Esophagus (tissue), 2 donors: ENCODE data around the gene RAP1GAP2. TPM values are rescaled to one million over a fixed set of nuclear protein-coding genes. Genes with fewer than 3 reads are reported as not detected.
"Not testable (repeated sequence)": the region's sequence is repeated elsewhere in the genome, so short reads cannot be mapped to it uniquely, and the experiment has no call there.

Source experiments
- H3K27ac ChIP-seq, 2 donors: one replicate each; pipeline ENCODE4 v1.5.1; 2013; ENCODE audit warnings: low read depth in 2 of 2, mild to moderate bottlenecking in 2 of 2, inconsistent platforms in 1 of 2, low read length in 1 of 2, moderate library complexity in 1 of 2
- H3K27me3 ChIP-seq, 2 donors: one replicate each; pipeline ENCODE4 v1.6.1; 2013; ENCODE audit warnings: low read length in 2 of 2, control low read depth in 1 of 2, mild to moderate bottlenecking in 1 of 2; ENCODE audit not compliant: insufficient read depth in 2 of 2, control insufficient read depth in 1 of 2
- H3K36me3 ChIP-seq, 2 donors: one replicate each; pipeline ENCODE4 v1.6.1; 2013; ENCODE audit warnings: low read length in 1 of 2; ENCODE audit not compliant: control insufficient read depth in 2 of 2, insufficient read depth in 2 of 2
- H3K4me1 ChIP-seq, 2 donors: one replicate each; pipeline ENCODE4 v1.6.1; 2013; ENCODE audit warnings: low read length in 1 of 2; ENCODE audit not compliant: control insufficient read depth in 2 of 2, insufficient read depth in 2 of 2
- H3K4me3 ChIP-seq, 2 donors: one replicate each; pipeline ENCODE4 v1.5.1; 2013; ENCODE audit warnings: low read length in 2 of 2, mild to moderate bottlenecking in 2 of 2, low read depth in 1 of 2, moderate library complexity in 1 of 2
- H3K9me3 ChIP-seq, 2 donors: one replicate each; pipeline ENCODE4 v1.6.1; 2013; ENCODE audit warnings: mild to moderate bottlenecking in 2 of 2, low read depth in 1 of 2, low read length in 1 of 2, moderate library complexity in 1 of 2; ENCODE audit not compliant: control insufficient read depth in 2 of 2, insufficient read depth in 1 of 2
- WGBS, 2 donors: extraction: QIAGEN DNeasy Blood & Tissue Kit; methylation state at CpG; one replicate each; pipeline ENCODE4 v1.1.7; 2013; 5-methylcytosine and 5-hydroxymethylcytosine counted together
- polyA plus RNA-seq, 2 donors: library from polyadenylated mRNA; stranded (reverse); fragments of 200-250 nt; gene quantifications; one replicate each; pipeline ENCODE4 v1.2.3, GENCODE V29; 2013
- donor health status: healthy with polysubstance abuse.
- donor health status: Bipolar disorder and iron deficiency.

The RAP1GAP2 gene
- polyA plus RNA-seq, 2 donors: 3.6 to 5.1 TPM

DNA sequence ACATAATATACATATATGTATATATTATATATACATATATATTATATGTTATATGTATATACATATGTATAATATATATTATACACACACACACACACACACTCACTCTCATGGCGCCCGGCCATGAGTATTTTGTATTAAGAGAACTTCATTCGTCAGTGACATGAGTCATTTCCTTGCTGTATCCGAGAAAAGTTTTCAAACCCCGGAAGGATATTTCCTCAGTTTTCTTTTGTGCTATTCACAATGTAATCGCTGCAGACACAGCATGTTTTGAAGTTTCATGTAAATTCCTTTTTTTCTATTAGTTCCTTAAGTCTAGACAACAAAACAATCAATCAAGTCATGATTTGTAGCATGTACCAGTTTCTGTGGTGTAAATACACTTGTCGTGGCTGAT is 233.9 kb downstream of the RAP1GAP2 start:
- Histone ChIP-seq H3K4me1 (peaks cover 0 to 2% of the 10 kb centered on the region in 2 donors), H3K27ac (peak overlapping the region in 1 of 2 donors; percentile 79), H3K4me3 (no peak overlapping the region), H3K9me3 (no peaks in the 10 kb centered on the region), H3K36me3 (peaks cover 5 to 16% of the 10 kb centered on the region in 2 donors), H3K27me3 (no peaks in the 10 kb centered on the region)
- WGBS, 2 donors: 51 to 65% methylated on average over 7 of the region's 7 CpGs

DNA sequence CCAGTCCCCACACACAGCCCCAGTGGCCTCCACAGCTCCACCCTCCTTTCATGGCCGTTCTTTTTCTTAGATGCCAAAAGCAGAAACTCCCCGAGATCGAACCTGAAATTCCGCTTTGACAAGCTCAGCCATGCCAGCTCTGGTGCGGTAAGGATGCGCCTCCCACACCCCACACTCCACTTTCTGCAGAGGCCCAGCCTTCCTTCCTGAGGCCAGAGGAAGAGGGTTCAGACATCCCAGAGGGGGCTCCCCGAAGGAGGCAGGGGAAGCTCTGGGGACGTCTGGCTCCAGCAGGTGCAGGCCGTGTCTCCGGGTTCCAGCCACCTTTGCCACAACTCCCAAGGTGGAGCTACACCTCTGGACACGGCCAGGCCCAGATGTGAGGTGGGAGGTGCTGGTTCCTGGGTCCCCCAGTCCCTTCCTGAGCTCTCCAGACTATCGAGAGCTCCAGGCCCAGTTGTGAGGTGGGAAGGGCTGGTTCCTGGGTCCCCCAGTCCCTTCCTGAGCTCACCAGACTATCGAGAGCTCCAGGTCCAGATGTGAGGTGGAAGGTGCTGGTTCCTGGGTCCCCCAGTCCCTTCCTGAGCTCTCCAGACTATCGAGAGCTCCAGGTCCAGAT is 234.7 kb downstream of the RAP1GAP2 start:
- H3K9me3 ChIP-seq, H3K4me3 ChIP-seq, H3K4me1 ChIP-seq, H3K27me3 ChIP-seq: not testable (repeated sequence)
- WGBS, 2 donors: 74 to 83% methylated on average over 14 of the region's 14 CpGs
- H3K27ac ChIP-seq: peak overlapping the region; percentile 58 to 67
- peaks cover 5 to 16% of the 10 kb centered on the region in 2 donors for H3K36me3 ChIP-seq

DNA sequence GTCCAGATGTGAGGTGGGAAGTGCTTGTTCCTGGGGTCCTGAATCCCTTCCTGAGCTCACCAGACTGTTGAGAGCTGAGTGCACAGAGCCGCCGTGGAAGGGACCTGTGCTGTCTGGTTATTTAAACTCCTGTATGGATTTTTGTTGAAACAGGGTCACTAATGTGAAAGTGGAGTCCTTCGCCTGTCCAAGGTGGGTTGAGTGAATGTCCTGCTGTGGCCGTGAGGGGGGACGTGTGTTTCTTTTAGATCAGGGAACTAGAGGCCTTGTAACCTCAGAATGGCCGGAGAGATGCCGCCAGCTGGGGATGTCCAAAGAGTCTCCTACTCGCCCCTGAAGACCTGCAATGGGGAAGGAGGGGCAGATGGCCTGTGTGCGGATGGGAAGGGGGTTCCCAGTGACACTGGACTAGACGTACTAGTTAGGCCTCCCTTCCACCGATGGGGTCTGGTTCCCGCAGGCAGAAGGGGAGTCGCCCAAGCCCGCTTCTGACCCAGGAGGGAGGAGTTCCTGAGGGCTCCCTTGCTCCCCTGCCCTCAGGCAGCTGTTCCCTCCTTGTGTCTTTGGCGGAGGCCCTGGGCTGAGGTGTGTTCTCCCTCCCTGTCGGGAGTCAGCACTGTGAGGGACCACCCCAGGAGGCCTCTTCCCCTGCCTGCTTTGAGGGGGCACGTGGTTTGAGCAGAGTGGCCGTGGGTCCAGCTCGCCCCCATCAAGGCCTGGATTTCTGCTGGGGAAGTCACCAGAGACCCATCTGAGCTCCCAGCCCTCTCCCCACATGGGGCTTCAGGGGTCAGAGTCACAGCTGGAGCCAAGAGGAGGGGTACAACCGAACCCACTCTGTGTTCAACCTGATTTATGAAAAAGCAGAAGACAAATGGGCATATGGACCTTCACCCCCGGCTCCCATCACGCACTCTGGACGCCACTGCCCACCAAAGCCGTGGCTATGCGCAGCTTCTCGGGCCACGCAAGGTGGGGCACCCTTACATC is 236.3 kb downstream of the RAP1GAP2 start:
- Histone ChIP-seq H3K4me3 (no peak overlapping the region), H3K36me3 (peaks cover 0 to 9% of the 10 kb centered on the region in 2 donors), H3K9me3 (no peaks in the 10 kb centered on the region), H3K27ac (no peak overlapping the region), H3K27me3 (no peaks in the 10 kb centered on the region), H3K4me1 (peaks cover 0 to 2% of the 10 kb centered on the region in 2 donors)
- 87 to 90% methylated on average over 27 of the region's 27 CpGs for WGBS, 2 donors

DNA sequence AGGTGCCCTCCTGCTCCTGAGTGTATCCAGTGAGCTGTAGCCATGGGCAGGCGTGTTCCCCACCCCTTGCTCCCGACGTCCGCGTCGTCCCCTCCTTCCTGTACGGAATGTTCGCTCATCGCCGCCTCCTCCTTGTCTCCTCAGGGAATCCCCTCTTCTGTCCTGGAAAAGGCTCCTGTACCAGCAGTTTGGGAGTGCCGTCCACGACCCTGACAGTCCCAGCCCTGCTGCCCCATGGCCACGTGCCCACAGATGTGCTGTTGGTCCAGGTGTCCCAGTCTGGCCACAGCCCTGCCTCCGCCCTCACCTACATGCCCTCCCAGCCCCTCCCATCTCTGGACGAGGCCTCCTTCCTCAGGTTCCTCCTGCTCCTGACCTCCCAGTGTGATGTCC is 237.0 kb downstream of the RAP1GAP2 start:
- peaks cover 0 to 9% of the 10 kb centered on the region in 2 donors for H3K36me3 ChIP-seq
- 85 to 86% methylated on average over 15 of the region's 15 CpGs for WGBS, 2 donors
- peaks cover 0 to 2% of the 10 kb centered on the region in 2 donors for H3K4me1 ChIP-seq

DNA sequence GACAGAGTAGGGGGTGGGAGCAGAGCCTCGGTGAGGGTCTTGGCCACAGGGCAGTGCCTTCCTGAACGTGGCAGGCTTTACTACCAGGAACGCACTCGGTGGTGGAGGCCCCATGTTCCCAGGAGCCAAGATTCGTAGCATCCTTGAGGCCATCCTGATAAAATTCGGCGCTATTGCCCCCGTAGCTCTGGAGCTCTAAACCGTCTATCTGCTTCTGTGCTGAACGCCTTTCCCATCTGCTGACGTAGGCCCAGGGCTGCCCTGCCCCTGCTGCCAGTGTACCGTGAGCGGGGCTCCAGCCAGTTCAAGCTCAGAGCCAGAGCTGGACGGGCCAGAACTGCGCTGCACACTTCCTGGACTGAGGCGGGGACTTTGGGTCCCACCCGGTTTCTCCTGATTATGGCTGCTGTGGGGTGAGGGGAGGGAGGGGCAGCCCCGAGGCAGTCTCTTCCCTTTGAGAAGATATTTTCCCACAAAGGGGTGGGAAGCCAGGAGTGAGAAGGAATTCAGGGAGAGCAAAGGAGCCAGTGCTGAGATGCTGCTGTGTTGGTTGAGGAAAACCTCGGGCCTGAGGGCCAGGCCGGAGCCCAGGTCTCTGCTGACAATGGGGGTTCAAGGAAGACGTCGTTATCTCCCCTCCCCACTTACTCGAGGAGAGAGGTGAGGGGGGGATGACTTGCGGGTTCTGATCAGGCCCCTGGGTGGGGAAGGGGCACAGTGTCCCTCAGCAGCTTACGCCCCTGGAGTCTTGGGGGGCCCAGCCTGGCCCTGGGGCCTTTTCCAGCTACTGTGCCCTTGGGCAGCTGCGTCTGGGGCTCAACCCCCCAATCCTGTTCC is 237.7 kb downstream of the RAP1GAP2 start:
- no peaks in the 10 kb centered on the region for H3K9me3 ChIP-seq
- no peaks in the 10 kb centered on the region for H3K27me3 ChIP-seq
- H3K4me3 ChIP-seq: no peak overlapping the region
- H3K27ac ChIP-seq: no peak overlapping the region
- WGBS, 2 donors: 77 to 80% methylated on average over 26 of the region's 26 CpGs
- peaks cover 0 to 2% of the 10 kb centered on the region in 2 donors for H3K4me1 ChIP-seq
- peaks cover 0 to 9% of the 10 kb centered on the region in 2 donors for H3K36me3 ChIP-seq

More for the DNA sequence above, 237.0 kb downstream of the RAP1GAP2 start:
- Histone ChIP-seq H3K27me3 (no peaks in the 10 kb centered on the region), H3K27ac (no peak overlapping the region), H3K9me3 (no peaks in the 10 kb centered on the region), H3K4me3 (no peak overlapping the region)

DNA sequence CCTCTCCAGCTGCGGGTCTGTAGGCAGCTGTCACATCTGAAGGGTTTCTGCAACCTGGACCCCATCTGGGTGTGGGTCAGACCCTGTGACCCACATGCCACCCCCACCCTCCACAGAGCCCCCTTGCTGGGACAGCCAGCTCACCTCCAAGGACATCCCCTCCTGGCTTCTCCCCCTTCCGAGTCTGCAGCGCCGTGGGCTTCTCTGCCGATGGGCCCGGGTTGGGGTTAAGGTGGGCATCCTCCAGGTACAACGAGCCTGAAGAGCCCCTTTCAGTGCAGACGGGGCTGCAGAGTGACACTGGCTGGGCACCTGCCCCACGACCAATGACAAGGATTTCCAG is 238.3 kb downstream of the RAP1GAP2 start:
- H3K4me1 ChIP-seq: peaks cover 0 to 2% of the 10 kb centered on the region in 2 donors
- H3K36me3 ChIP-seq: peaks cover 0 to 3% of the 10 kb centered on the region in 2 donors
- 81 to 83% methylated on average over 8 to 9 of the region's 9 CpGs for WGBS, 2 donors
- no peaks in the 10 kb centered on the region for H3K27me3 ChIP-seq
- no peak overlapping the region for H3K4me3 ChIP-seq
- no peak overlapping the region for H3K27ac ChIP-seq
- no peaks in the 10 kb centered on the region for H3K9me3 ChIP-seq

DNA sequence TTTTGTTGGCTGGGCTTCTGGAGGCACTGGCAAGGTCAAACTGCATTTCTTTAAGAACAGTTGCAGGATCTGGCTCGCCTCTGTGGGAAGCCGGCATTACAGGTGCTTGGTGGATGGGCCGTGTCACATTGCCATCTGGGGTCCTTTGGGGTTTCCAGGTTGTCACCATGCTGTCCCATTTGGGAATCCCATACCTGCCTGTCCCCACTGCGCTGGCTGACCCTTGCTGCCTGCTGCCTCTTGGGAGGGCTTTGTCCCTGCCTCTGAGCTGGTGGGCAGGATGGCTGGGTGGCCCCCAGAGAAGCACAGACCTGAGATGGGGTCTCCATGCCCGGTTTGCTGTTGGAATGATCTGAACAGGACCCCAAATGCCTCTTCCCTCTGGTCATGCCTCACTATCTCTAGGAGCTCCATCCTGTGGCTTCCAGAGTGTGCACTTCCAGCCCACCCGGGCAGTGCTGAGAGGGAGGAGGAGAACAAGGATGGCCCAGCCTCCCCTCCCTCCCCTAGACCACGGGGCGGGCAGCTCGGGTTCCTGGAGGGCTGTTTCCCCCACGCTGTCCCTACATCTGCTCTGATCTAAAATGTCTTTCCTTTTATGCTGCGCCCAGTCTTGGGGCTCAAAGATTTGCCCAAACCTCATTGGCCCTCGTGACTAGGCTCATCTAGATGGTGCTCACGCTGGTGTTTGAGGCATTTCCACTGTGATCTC is 239.2 kb downstream of the RAP1GAP2 start:
- Histone ChIP-seq H3K9me3 (no peaks in the 10 kb centered on the region), H3K4me3 (no peak overlapping the region), H3K27ac (no peak overlapping the region), H3K4me1 (peaks cover 0 to 2% of the 10 kb centered on the region in 2 donors), H3K27me3 (no peaks in the 10 kb centered on the region), H3K36me3 (peaks cover 0 to 3% of the 10 kb centered on the region in 2 donors)
- 81 to 84% methylated on average over 13 of the region's 13 CpGs for WGBS, 2 donors

DNA sequence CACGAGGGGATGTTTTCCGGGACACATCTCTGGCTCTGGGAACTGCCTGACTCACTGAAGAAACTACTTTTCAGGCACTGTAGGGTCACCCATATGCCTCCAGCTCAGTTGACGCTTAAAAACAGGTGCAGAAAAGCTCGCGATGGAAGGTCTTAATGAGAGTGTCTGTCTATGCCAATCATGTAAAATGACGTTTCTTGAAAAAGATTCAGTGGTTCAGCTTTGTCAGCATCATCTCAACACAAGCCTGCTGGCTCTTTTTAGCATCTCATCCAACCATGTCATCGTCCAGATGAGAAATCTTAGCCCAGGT is 239.7 kb downstream of the RAP1GAP2 start:
- H3K4me3 ChIP-seq: no peak overlapping the region
- no peaks in the 10 kb centered on the region for H3K9me3 ChIP-seq
- peaks cover 0 to 2% of the 10 kb centered on the region in 2 donors for H3K4me1 ChIP-seq
- peaks cover 0 to 3% of the 10 kb centered on the region in 2 donors for H3K36me3 ChIP-seq
- H3K27me3 ChIP-seq: no peaks in the 10 kb centered on the region
- no peak overlapping the region for H3K27ac ChIP-seq
- 87 to 88% methylated on average over 7 of the region's 7 CpGs for WGBS, 2 donors

DNA sequence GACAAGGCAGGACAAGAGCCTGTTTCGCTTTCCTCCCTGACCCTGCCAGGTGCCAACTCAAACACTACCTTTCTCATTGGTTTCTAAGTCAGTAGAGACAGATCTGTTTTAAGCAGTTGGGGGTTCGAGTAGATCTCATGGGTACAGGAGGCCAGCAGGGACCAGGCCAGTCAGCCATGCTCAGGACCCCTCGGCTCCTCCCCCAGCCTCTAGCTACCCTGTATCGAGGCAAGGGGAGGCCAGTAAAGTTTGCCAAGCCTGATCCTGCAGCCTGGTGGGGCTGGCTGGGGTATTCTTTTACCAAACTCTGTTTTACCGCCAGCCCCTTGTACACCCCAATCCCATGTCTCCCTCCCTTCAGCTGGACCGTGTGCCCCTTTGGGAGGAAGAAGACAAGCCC is 240.6 kb downstream of the RAP1GAP2 start:
- WGBS, 2 donors: 82 to 83% methylated on average over 6 of the region's 6 CpGs

More for the DNA sequence above, 240.6 kb downstream of the RAP1GAP2 start:
- Histone ChIP-seq H3K4me3 (no peak overlapping the region), H3K27me3 (no peaks in the 10 kb centered on the region), H3K4me1 (peaks cover 0 to 2% of the 10 kb centered on the region in 2 donors), H3K27ac (no peak overlapping the region), H3K36me3 (peaks cover 0 to 3% of the 10 kb centered on the region in 2 donors), H3K9me3 (no peaks in the 10 kb centered on the region)
